Endothelial cell of umbilical vein (primary cell): ENCODE results near the gene RYR2. TPM values are rescaled to one million over a fixed set of nuclear protein-coding genes. Genes with fewer than 3 reads are reported as not detected.

ENCODE experiments used
- BruUV-seq: library from RNA; stranded (reverse); fragments of 400-500 nt; replicated peaks from 2 replicates; lab custom pipeline; 2021; lab: Mats Ljungman, UMichigan
- CTCF ChIA-PET: fragments of 300-600, 350-600 bp; sonication (Branson Sonifier 250); formaldehyde crosslinking; loops from one replicate; lab custom pipeline; 2021; ENCODE audit warnings: antibody characterized with exemption, inconsistent platforms; lab: Charles Lee
- POLR2A ChIA-PET: fragments of 300-600, 350-600 bp; sonication (Branson Sonifier 250); formaldehyde crosslinking; loops from one replicate; lab custom pipeline; 2021; ENCODE audit warnings: antibody characterized with exemption, inconsistent platforms; lab: Charles Lee
- DNase-seq: peaks from one replicate; pipeline ENCODE4 v3.0.0-alpha.2; 2011; ENCODE audit warnings: low read depth, low spot score
- FAIRE-seq: peaks from 2 replicates; lab custom pipeline; 2011; peaks lifted over from hg19 to GRCh38; lab: Jason Lieb, UNC
- H2AFZ ChIP-seq: 2 replicates; pipeline ENCODE4 v1.6.0; 2012; ENCODE audit warnings: low read depth, low read length, control low read depth, inconsistent platforms
- H3K27ac ChIP-seq: 2 replicates; pipeline ENCODE4 v1.5.1; 2011; ENCODE audit warnings: low read depth, mild to moderate bottlenecking, control low read depth, low read length, moderate library complexity; ENCODE audit not compliant: insufficient read depth
- H3K27me3 ChIP-seq, 2 experiments: 2 replicates each; pipeline versions ENCODE4 v1.6.0 to v1.6.1; 2011; ENCODE audit warnings: low read length in 2 of 2, mixed read lengths in 1 of 2; ENCODE audit not compliant: control insufficient read depth in 2 of 2, insufficient read depth in 2 of 2
- H3K36me3 ChIP-seq, 2 experiments: 2 replicates in 1 of 2; 3 replicates in 1 of 2; pipeline ENCODE4 v1.5.1; 2011; ENCODE audit warnings: low read length in 2 of 2, mild to moderate bottlenecking in 1 of 2, moderate library complexity in 1 of 2; ENCODE audit not compliant: control insufficient read depth in 2 of 2, insufficient read depth in 2 of 2; ENCODE audit errors: extremely low read depth in 1 of 2
- H3K4me1 ChIP-seq: 3 replicates; pipeline ENCODE4 v1.5.1; 2011; ENCODE audit warnings: mild to moderate bottlenecking, low read length; ENCODE audit not compliant: control insufficient read depth, insufficient read depth; ENCODE audit errors: extremely low read depth
- H3K4me2 ChIP-seq: 2 replicates; pipeline ENCODE4 v1.6.1; 2011; ENCODE audit warnings: low read length, control low read depth, mixed read lengths; ENCODE audit not compliant: insufficient read depth
- H3K4me3 ChIP-seq, 3 experiments: fragments of 200-600 bp in 1 of 3; sonication (generic), shearing (Covaris generic) in 1 of 3; replicated peaks in 1 of 3; 2 replicates each; pipeline ENCODE4 v1.5.1; 2011 to 2016; ENCODE audit warnings: control low read depth in 3 of 3, low read length in 3 of 3, mild to moderate bottlenecking in 2 of 3, inconsistent platforms in 1 of 3, low read depth in 1 of 3, moderate library complexity in 1 of 3; ENCODE audit not compliant: insufficient read depth in 1 of 3
- H3K79me2 ChIP-seq: 2 replicates; pipeline ENCODE4 v1.6.0; 2012; ENCODE audit warnings: low read length, inconsistent platforms; ENCODE audit not compliant: control insufficient read depth, insufficient read depth
- H3K9ac ChIP-seq: replicated peaks from 2 replicates; pipeline ENCODE3; 2011; ENCODE audit warnings: low read length, control low read depth; ENCODE audit not compliant: insufficient read depth; ENCODE audit errors: extremely low read depth
- H3K9me1 ChIP-seq: replicated peaks from 3 replicates; pipeline ENCODE4 v1.6.0; 2011; ENCODE audit warnings: mild to moderate bottlenecking, low read length; ENCODE audit not compliant: control insufficient read depth, insufficient read depth; ENCODE audit errors: extremely low read depth
- H3K9me3 ChIP-seq: replicated peaks from 2 replicates; pipeline ENCODE4 v1.5.1; 2012; ENCODE audit warnings: low read length, inconsistent platforms; ENCODE audit not compliant: control insufficient read depth, insufficient read depth
- H4K20me1 ChIP-seq: replicated peaks from 2 replicates; pipeline ENCODE3; 2011; ENCODE audit warnings: mild to moderate bottlenecking, low read length; ENCODE audit not compliant: control insufficient read depth, insufficient read depth; ENCODE audit errors: extremely low read depth
- FOS ChIP-seq: IDR thresholded peaks from 2 replicates; pipeline ENCODE4 v1.6.1; 2011; ENCODE audit warnings: mild to moderate bottlenecking, low read length, moderate library complexity, borderline replicate concordance; ENCODE audit not compliant: insufficient read depth
- JUN ChIP-seq: IDR thresholded peaks from 2 replicates; pipeline ENCODE4 v1.6.1; 2011; ENCODE audit warnings: borderline replicate concordance, low read depth; ENCODE audit not compliant: insufficient read length, insufficient read depth
- MYC ChIP-seq: IDR thresholded peaks from one replicate; pipeline ENCODE4 v1.6.1; 2011; ENCODE audit warnings: mild to moderate bottlenecking, low read depth, low read length
- POLR2A ChIP-seq: IDR thresholded peaks from 2 replicates; pipeline ENCODE4 v1.6.1; 2012; ENCODE audit warnings: low read depth, mild to moderate bottlenecking, control low read depth, low read length
- POLR2AphosphoS5 ChIP-seq: IDR thresholded peaks from 2 replicates; pipeline ENCODE4 v1.6.1; 2012; ENCODE audit warnings: low read depth, mild to moderate bottlenecking, control low read depth, low read length, moderate library complexity; ENCODE audit not compliant: insufficient read depth
- dilution Hi-C: fragments of 300-500 bp; cut with MboI; formaldehyde crosslinking; loops from one replicate; pipeline ENCODE4 v1.15.0; 2019; ENCODE audit warnings: low sequenced_read_pairs; ENCODE audit not compliant: extremely low pct_ligation_motif_present
- intact Hi-C: fragments of 100-400 bp; cut with micrococcal nuclease; formaldehyde crosslinking; loops from one replicate; pipeline ENCODE4 v1.10.0; 2022
- polyA plus RNA-seq, 4 experiments: library from polyadenylated mRNA; depleted of rRNA in 3 of 4; stranded (reverse) in 3 of 4; unstranded in 1 of 4; fragments of >200 nt; gene quantifications; 2 replicates each; pipeline versions ENCODE4 v1.2.1 to v1.2.3, GENCODE V29; 2011 to 2012; ENCODE audit warnings: missing spikeins in 1 of 4
- total RNA-seq: library from RNA; stranded (reverse); gene quantifications from 2 replicates; pipeline ENCODE4 v1.2.3, GENCODE V29; 2021
- TF ChIP-seq, protein P1 (sequence below): IDR thresholded peaks from 2 replicates; pipeline ENCODE4 v1.6.1; 2011; ENCODE audit not compliant: insufficient read depth, insufficient read length
- TF ChIP-seq, protein P2 (sequence below), 2 donors: IDR thresholded peaks; 1 replicate in 1 of 2; 2 replicates in 1 of 2; pipeline ENCODE4 v1.5.1; 2011; ENCODE audit warnings: low read length in 2 of 2, mild to moderate bottlenecking in 2 of 2, moderate library complexity in 2 of 2, control low read depth in 1 of 2, inconsistent platforms in 1 of 2, low read depth in 1 of 2; ENCODE audit not compliant: insufficient read depth in 1 of 2; ENCODE audit errors: extremely low read depth in 1 of 2

Gene RYR2
- total and polyA plus RNA-seq, 2 donors (not counting 3 experiments of a cell fraction or from before 2014, with no cell fraction given): not detected

DNA sequence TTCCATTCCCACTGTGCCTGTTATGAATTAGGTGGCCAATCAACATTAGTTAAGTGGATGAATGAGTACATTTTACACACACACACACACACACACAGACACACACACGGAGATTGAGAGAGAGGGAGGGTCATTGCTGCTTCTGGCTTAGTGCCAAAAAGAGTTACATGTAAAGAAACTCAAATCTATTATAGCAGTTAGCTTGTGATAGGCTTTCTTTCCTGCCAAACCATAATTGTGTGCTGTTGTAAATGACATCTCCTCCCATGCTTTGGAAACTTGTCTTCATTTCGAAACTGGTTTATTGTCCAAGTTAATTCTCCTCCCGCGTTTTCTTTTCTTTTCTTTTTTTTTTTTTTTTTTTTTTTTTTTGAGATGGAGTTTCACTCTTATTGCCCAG lies 36.3 kb upstream of the RYR2 start:
- Histone ChIP-seq H4K20me1 (no peaks in the 10 kb centered on the region), H3K79me2 (no peaks in the 10 kb centered on the region), H3K4me2 (no peak overlapping the region), H2AFZ (no peak overlapping the region), H3K4me1 (no peaks in the 10 kb centered on the region), H3K9me3 (peaks cover 4% of the 10 kb centered on the region), H3K36me3 (no peaks in the 10 kb centered on the region), H3K27ac (no peak overlapping the region), H3K9ac (no peak overlapping the region), H3K4me3 (no peak overlapping the region), H3K9me1 (no peaks in the 10 kb centered on the region), H3K27me3 (no peaks in the 10 kb centered on the region)
- DNase-seq (no peak), FAIRE-seq (no peak)
- BruUV-seq: no TSS peak
- dilution Hi-C loops: no loop called here
- CTCF ChIA-PET: no interaction called here
- intact Hi-C loops: no loop called here
- TF ChIP-seq MYC (no peak), JUN (no peak)
- TF ChIP-seq, protein P1, sequence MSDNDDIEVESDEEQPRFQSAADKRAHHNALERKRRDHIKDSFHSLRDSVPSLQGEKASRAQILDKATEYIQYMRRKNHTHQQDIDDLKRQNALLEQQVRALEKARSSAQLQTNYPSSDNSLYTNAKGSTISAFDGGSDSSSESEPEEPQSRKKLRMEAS: no peak
- POLR2A ChIA-PET: no interaction called here

DNA sequence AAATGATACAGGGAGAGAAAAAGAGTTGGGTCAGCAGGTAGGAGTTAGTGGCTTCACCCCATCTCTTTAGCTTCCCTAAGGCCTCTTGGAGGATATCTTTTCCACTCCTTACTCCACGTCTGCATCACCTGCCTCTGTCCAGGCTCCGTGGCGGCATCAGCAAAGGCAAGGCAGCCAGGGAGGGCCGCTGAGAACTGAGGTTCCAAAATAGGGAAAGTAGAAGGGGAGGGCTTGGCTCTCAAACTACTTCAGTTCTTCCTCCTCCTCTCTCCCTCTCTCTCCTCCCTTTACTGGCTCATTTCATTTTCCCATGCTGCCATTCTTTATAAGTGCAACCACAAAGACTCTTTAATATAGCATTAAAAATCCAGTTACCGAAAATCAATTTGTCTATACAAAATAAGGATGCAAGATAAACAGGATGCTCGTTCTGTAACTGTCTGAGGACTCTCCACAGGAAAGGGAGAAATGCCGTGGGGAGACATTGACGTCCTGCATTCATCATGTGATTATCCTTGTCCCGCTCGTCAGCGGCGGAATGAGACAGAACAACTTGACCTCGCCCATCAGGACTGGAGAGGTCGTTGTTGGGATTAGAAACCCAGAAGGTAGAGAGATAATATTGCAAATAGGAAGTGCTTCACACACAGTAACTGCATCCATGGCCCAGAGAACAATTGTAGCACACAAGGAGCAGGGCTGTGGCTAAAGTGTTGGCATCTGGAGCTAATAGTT lies 34.7 kb upstream of the RYR2 start:
- intact Hi-C loops (no loop called here), dilution Hi-C loops (no loop called here)
- CTCF ChIA-PET: no interaction called here
- Histone ChIP-seq H3K9me1 (no peaks in the 10 kb centered on the region), H3K4me2 (no peak overlapping the region), H3K36me3 (no peaks in the 10 kb centered on the region), H3K9me3 (peaks cover 5% of the 10 kb centered on the region), H3K4me3 (no peak overlapping the region), H3K27ac (no peak overlapping the region), H4K20me1 (no peaks in the 10 kb centered on the region), H3K27me3 (no peaks in the 10 kb centered on the region), H3K79me2 (no peaks in the 10 kb centered on the region), H3K4me1 (no peaks in the 10 kb centered on the region), H3K9ac (no peak overlapping the region), H2AFZ (no peak overlapping the region)
- POLR2A ChIA-PET: no interaction called here
- FAIRE-seq (no peak), DNase-seq (no peak)
- BruUV-seq: no TSS peak
- TF ChIP-seq, protein P1: no peak
- TF ChIP-seq, protein P2, sequence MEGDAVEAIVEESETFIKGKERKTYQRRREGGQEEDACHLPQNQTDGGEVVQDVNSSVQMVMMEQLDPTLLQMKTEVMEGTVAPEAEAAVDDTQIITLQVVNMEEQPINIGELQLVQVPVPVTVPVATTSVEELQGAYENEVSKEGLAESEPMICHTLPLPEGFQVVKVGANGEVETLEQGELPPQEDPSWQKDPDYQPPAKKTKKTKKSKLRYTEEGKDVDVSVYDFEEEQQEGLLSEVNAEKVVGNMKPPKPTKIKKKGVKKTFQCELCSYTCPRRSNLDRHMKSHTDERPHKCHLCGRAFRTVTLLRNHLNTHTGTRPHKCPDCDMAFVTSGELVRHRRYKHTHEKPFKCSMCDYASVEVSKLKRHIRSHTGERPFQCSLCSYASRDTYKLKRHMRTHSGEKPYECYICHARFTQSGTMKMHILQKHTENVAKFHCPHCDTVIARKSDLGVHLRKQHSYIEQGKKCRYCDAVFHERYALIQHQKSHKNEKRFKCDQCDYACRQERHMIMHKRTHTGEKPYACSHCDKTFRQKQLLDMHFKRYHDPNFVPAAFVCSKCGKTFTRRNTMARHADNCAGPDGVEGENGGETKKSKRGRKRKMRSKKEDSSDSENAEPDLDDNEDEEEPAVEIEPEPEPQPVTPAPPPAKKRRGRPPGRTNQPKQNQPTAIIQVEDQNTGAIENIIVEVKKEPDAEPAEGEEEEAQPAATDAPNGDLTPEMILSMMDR (IDR thresholded peaks at IDR 0.05; ENCODE audit: extremely low read depth in 1 of 2, insufficient read depth in 1 of 2, low read depth in 1 of 2, low read length in 2 of 2): no peak
- TF ChIP-seq FOS: no peak
- no peak for TF ChIP-seq POLR2A
- TF ChIP-seq JUN: no peak
- TF ChIP-seq MYC: no peak
- no peak for TF ChIP-seq POLR2AphosphoS5
